Measurements from ENCODE around the gene WAS.
"Not testable (repeated sequence)": the region's sequence is repeated elsewhere in the genome, so short reads cannot be mapped to it uniquely, and the experiment has no call there.

- not testable (repeated sequence) for TF ChIP-seq YY1 (IDR thresholded peaks at IDR 0.05); CTCF (IDR thresholded peaks at IDR 0.05; ENCODE audit: low read depth, low read length, missing input control); TAF1 (conservative IDR thresholded peaks at IDR 0.05); RAD21 (IDR thresholded peaks at IDR 0.05); REST (IDR thresholded peaks at IDR 0.05); NR2F2 (IDR thresholded peaks at IDR 0.05); JUND (IDR thresholded peaks at IDR 0.05)
- TF ChIP-seq, protein P1, sequence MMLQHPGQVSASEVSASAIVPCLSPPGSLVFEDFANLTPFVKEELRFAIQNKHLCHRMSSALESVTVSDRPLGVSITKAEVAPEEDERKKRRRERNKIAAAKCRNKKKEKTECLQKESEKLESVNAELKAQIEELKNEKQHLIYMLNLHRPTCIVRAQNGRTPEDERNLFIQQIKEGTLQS (IDR thresholded peaks at IDR 0.05): not testable (repeated sequence)
- TF ChIP-seq, protein P2, sequence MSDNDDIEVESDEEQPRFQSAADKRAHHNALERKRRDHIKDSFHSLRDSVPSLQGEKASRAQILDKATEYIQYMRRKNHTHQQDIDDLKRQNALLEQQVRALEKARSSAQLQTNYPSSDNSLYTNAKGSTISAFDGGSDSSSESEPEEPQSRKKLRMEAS (IDR thresholded peaks at IDR 0.05): not testable (repeated sequence)
These were observed 8.1 kb downstream of the WAS start for GRCh38 chrX:48691746-48692145.

Data from liver (tissue), 3 donors.